H1 (cell line): ENCODE measurements around the gene LBH.

Experiments used
- ASH2L ChIP-seq: fragments of 200-600, 300-600 bp; sonication (generic); IDR thresholded peaks from one replicate; pipeline ENCODE4 v1.7.1; 2017; ENCODE audit warnings: low read length
- CTCF ChIP-seq, 3 experiments: IDR thresholded peaks; 1 replicate in 2 of 3; 2 replicates in 1 of 3; pipeline versions ENCODE4 v1.5.1 to v1.6.1; 2011; ENCODE audit warnings: low read length in 3 of 3, mild to moderate bottlenecking in 3 of 3, inconsistent platforms in 2 of 3, low read depth in 1 of 3, moderate library complexity in 1 of 3; ENCODE audit not compliant: insufficient read depth in 1 of 3; ENCODE audit errors: control extremely low read depth in 1 of 3
- KDM5A ChIP-seq: fragments of 200-600 bp; IDR thresholded peaks from 2 replicates; pipeline ENCODE4 v1.7.1; 2012; ENCODE audit warnings: mild to moderate bottlenecking, low read length, inconsistent platforms, mixed read lengths
- RBBP5 ChIP-seq: IDR thresholded peaks from 2 replicates; pipeline ENCODE4 v1.7.1; 2012; ENCODE audit warnings: low read depth, mild to moderate bottlenecking, inconsistent platforms, low read length, moderate library complexity, borderline replicate concordance
- SP1 ChIP-seq: IDR thresholded peaks from 2 replicates; pipeline ENCODE4 v1.6.1; 2011; ENCODE audit warnings: low read depth, low read length

- TF ChIP-seq ASH2L (no peak), CTCF (IDR thresholded peaks at IDR 0.05; ENCODE audit: control extremely low read depth in 1 of 3, insufficient read depth in 1 of 3, low read depth in 1 of 3, low read length in 3 of 3) (no peak), RBBP5 (no peak), KDM5A (no peak), SP1 (no peak)
Observed at GRCh38 chr2:30234180-30234971, 3.0 kb downstream of the LBH start.
